AG09309 (cell line): ENCODE data around the gene COPS2.

Source experiments
- DNase-seq: peaks from one replicate; pipeline ENCODE4 v3.0.0-alpha.2; 2010; ENCODE audit warnings: low read depth
- H3K4me3 ChIP-seq: 2 replicates; pipeline ENCODE4 v1.5.1; 2011; ENCODE audit warnings: mild to moderate bottlenecking, low read depth, low read length, moderate library complexity; ENCODE audit not compliant: control insufficient read depth
- CTCF ChIP-seq: IDR thresholded peaks from 2 replicates; pipeline ENCODE4 v1.5.1; 2011; ENCODE audit warnings: mild to moderate bottlenecking, low read depth, low read length, inconsistent platforms; ENCODE audit not compliant: insufficient read depth, control insufficient read depth; ENCODE audit errors: missing control alignments

Gene COPS2

DNA sequence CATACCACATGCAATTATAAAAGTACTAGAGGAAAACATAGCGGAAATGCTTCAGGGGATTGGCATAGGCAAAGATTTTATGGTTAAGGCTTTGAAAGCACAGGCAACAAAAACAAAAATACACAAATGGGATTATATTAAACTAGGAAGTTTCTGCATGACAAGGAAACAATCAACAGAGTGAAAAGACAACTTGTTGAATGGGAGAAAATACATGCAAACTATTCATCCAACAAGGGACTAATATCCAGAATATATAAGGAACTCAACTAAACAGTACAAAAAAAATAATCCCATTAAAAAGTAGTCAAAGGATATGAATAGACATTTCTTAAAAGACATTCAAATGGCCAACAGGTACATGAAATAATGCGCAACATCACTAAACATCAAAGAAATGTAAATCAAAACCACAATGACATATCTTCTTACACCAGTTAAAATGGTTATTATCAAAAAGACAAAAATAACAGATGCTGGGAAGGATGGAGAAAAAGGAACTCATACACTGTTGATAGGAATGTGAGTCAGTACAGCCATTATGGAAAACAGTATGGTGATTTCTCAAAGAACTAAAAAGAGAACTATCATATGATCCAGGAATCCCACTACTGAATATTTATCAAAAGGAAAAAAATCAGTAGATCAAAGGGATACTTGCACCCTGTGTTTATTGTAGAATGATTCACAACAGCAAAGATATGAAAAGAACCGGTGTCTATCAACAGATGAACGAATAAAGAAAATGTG, 39.1 kb downstream of the COPS2 start:
- no peak for DNase-seq
- no peak overlapping the region for H3K4me3 ChIP-seq
- TF ChIP-seq CTCF = no peak

DNA sequence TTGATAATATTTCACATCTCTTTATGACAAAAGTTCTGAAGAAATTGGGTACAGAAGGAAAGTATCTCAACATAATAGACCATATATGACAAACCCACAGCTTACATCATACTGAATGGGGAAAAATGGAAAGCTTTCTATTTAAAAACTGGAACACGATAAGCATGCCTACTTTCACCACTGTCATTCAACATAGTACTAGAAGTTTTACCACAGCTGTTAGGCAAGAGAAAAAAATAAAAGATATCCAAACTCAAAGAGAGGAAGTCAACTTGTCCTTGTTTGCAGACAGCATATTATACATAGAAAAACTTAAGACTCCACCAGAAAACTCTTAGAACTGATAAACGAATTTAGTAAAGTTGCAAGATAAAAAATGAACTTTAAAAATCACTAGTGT, 40.3 kb downstream of the COPS2 start:
- no peak for DNase-seq
- H3K4me3 ChIP-seq = no peak overlapping the region
- no peak for TF ChIP-seq CTCF

DNA sequence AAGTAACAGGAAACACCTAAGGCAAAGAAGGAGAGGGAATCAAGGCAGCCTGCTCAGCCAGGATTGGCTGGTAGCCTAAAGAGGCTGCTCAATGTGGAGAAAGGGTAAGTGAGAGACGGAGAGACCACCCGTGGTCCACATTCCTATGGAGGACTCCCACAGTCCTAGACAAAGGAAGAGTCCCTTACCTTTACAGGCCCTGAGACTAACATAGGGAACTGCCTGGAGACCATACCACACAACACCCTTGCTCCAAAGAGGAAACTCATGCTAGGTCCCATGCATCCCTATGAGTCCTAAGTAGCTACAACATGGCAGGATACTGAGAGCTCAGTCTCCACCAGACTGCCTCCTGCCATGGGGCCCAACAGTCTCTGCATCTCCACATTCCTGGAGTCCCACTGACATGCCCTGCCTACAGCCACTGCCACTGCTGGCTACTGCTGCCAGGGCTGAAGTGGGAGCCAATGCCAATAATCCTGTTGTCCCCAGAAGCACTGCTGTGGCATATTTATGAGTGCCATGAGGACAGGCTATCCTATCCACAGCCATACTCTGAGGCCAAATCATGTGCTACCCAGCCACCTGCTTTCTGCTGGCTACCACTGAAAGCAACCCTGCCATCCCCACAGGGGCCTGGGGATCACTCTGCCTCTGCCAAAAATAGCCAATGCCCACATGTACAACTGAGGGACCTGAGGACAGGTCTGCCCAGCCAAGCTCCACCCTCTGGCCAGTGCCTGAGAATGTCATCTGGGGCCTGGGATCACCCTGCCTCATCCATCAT, 45.0 kb downstream of the COPS2 start:
- no peak overlapping the region for H3K4me3 ChIP-seq
- no peak for TF ChIP-seq CTCF
- DNase-seq = no peak

DNA sequence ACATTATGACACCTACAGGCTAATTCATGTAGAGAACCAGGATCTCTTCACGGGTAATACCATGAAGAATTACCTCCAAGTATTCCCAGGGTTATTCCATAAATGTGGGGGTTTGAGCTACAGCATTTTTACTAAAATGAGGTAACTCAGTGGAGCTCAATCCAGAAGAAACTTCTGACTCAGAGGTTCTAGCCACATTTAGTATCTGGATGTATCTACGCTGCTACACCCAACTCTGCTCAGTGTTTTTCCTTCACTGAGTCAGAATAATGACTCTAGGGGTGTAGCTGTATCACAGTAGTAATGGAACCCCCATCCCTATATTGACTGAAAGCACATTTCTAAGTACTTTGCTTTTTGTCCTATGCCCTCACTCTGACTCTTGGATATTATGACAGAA, 52.4 kb downstream of the COPS2 start:
- no peak overlapping the region for H3K4me3 ChIP-seq
- DNase-seq = no peak
- no peak for TF ChIP-seq CTCF

DNA sequence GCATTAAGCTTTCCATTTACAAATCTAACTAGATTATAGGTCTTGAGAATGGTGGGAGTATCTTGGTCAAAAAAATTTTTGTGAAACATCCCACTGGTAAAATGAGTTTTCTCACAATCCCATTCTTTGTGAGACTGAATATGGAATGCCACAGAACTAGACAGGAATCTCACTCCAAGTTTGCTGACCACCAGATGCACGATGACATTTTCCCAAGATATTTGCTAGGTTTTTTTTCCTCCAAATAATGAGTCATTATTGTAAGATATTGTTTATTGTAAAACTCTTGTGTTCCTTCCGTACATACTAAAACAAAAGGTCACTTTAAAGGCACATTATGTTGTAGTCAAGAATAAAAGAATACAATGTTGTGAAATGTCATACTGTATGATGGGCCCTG, 53.9 kb downstream of the COPS2 start:
- no peak overlapping the region for H3K4me3 ChIP-seq
- no peak for TF ChIP-seq CTCF
- DNase-seq = no peak

DNA sequence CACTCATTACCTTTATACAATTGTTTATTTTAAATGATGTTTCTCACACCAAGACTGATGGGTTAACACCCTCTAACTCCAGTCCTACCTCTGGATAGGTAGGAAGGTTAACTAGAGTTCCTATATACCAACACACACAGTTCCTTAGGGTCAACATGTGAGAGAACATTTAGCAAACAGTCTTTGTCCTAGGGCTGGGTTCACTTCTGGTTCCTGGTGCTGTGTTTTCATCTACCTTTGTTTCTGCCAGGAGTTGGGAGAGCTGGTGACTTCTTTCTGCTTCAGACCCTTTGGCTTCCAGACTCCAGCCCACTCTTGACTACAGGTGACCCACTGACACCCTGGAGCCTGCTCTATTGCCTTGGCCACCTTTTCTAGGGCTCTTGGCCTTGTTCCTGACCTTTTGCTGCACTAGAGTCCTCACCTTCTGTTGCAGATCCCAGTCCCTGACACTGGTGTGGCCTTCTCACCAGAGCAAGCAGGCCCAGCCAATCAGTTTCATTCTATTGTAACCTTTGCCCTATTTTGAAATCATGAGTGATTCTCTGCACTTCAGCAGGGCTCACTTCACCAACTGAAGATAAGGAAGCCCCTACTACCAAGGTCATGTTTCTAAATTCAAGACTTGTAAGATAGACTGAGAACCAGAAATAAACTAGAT, 59.2 kb downstream of the COPS2 start:
- TF ChIP-seq CTCF = no peak
- DNase-seq = no peak
- H3K4me3 ChIP-seq = no peak overlapping the region
